Tibial nerve (tissue), 4 donors: ENCODE results near the gene USP53. TPM values are rescaled to one million over a fixed set of nuclear protein-coding genes. Genes with fewer than 3 reads are reported as not detected.
A peak's percentile ranks its signal among the peaks of the same experiment; 100 is the strongest.

Experiments
- DNase-seq, 2 donors: peaks; one replicate each; pipeline ENCODE4 v3.0.0-alpha.2; 2019; ENCODE audit warnings: low spot score in 2 of 2
- H3K27ac ChIP-seq, 4 donors: fragments of 200-600 bp; sonication (generic) in 3 of 4; one replicate each; pipeline ENCODE4 v1.5.1; 2017 to 2019; ENCODE audit warnings: mild to moderate bottlenecking in 1 of 4
- H3K27me3 ChIP-seq, 2 donors: fragments of 200-600 bp; sonication (generic) in 1 of 2; one replicate each; pipeline versions ENCODE4 v1.5.1 to v1.6.0; 2017 to 2019
- H3K36me3 ChIP-seq, 3 donors: fragments of 200-600 bp; sonication (generic); one replicate each; pipeline ENCODE4 v1.5.1; 2018 to 2019
- H3K4me1 ChIP-seq, 4 donors: fragments of 200-600 bp; sonication (generic) in 3 of 4; one replicate each; pipeline ENCODE4 v1.5.1; 2017 to 2019
- H3K4me3 ChIP-seq, 4 donors: fragments of 200-600 bp; sonication (generic) in 3 of 4; one replicate each; pipeline ENCODE4 v1.5.1; 2017 to 2019; ENCODE audit warnings: mild to moderate bottlenecking in 1 of 4, moderate library complexity in 1 of 4
- H3K9me3 ChIP-seq, 4 donors: fragments of 200-600 bp; sonication (generic) in 3 of 4; one replicate each; pipeline ENCODE4 v1.5.1; 2017 to 2019
- CTCF ChIP-seq, 5 experiments: fragments of 200-600 bp in 3 of 5; fragments of 450-650 bp in 2 of 5; sonication (generic) in 3 of 5; IDR thresholded peaks; one replicate each; pipeline ENCODE4 v1.5.1; 2016 to 2019; ENCODE audit warnings: antibody characterized with exemption in 5 of 5, mild to moderate bottlenecking in 3 of 5, moderate library complexity in 2 of 5
- EP300 ChIP-seq, 2 donors: sonication (generic); formaldehyde crosslinking; IDR thresholded peaks; one replicate each; pipeline ENCODE4 v1.6.1; 2017; ENCODE audit warnings: antibody characterized with exemption in 2 of 2, mild to moderate bottlenecking in 1 of 2
- POLR2A ChIP-seq, 2 donors: fragments of 450-650 bp; IDR thresholded peaks; one replicate each; pipeline ENCODE4 v1.6.1; 2017; ENCODE audit warnings: antibody characterized with exemption in 2 of 2, mild to moderate bottlenecking in 2 of 2, moderate library complexity in 2 of 2
- WGBS, 2 donors: methylation state at CpG; one replicate each; pipeline ENCODE4 v1.1.5; 2018; 5-methylcytosine and 5-hydroxymethylcytosine counted together
- total RNA-seq, 4 donors: library from RNA; depleted of rRNA; stranded (reverse); fragments of >200 nt; gene quantifications; one replicate each; pipeline ENCODE4 v1.1.0, GENCODE V29; 2016

The USP53 gene
- total RNA-seq, 4 donors from 2014 or later: 549 to 892 (median 654) TPM

GRCh38 chr4:119209077-119209476 lies 3.4 kb upstream of the USP53 start:
- DNase-seq: no peak
- Histone ChIP-seq H3K4me1 (peaks cover 0 to 62% (median 26%) of the 10 kb centered on the region in 4 donors), H3K27me3 (no peaks in the 10 kb centered on the region), H3K36me3 (no peaks in the 10 kb centered on the region), H3K9me3 (no peaks in the 10 kb centered on the region), H3K4me3 (no peak overlapping the region), H3K27ac (peak overlapping the region in 2 of 4 donors; percentile 94 to 99)
- TF ChIP-seq POLR2A (IDR thresholded peaks at IDR 0.05): no peak
- TF ChIP-seq EP300 (IDR thresholded peaks at IDR 0.05): peak in 1 of 2 donors; percentile 77
- TF ChIP-seq CTCF (IDR thresholded peaks at IDR 0.05): no peak

DNA sequence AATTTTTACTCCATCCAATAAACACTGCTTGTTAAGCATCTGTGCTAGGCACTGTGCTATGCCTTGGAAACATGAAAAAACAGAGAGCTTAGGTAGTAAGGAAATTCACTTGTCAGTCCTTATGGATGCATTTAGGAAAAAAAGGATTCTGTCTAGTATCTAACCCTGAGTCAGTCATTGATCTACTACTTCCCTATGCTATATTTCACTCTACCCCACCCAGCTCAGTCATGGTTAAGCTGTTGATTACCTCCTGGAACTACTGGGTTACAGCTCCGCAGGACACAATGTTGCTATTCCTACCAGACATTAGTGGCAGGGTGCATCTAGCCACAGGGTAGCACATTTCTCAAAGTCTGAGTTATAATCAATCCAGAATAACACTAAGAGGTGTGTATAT lies 2.9 kb upstream of the USP53 start:
- peak overlapping the region in 2 of 4 donors; percentile 94 to 99 for H3K27ac ChIP-seq
- no peaks in the 10 kb centered on the region for H3K9me3 ChIP-seq
- no peaks in the 10 kb centered on the region for H3K27me3 ChIP-seq
- no peak for DNase-seq
- no peaks in the 10 kb centered on the region for H3K36me3 ChIP-seq
- no peak for TF ChIP-seq POLR2A (IDR thresholded peaks at IDR 0.05)
- WGBS, 2 donors: 100% methylated on average over 1 of the region's 1 CpG
- no peak overlapping the region for H3K4me3 ChIP-seq
- H3K4me1 ChIP-seq: peaks cover 0 to 58% (median 24%) of the 10 kb centered on the region in 4 donors

- H3K36me3 ChIP-seq: peaks cover 0 to under 1% (median 0%) of the 10 kb centered on the region in 3 donors
- H3K27me3 ChIP-seq: no peaks in the 10 kb centered on the region
- 85 to 89% methylated on average over 4 of the region's 4 CpGs for WGBS, 2 donors
- H3K9me3 ChIP-seq: no peaks in the 10 kb centered on the region
- peak in 1 of 2 donors; percentile 19 for TF ChIP-seq EP300 (IDR thresholded peaks at IDR 0.05)
- no peak for TF ChIP-seq POLR2A (IDR thresholded peaks at IDR 0.05)
- TF ChIP-seq CTCF (IDR thresholded peaks at IDR 0.05): no peak
- no peak for DNase-seq
- H3K4me1 ChIP-seq: peaks cover 0 to 51% (median 19%) of the 10 kb centered on the region in 4 donors
- H3K4me3 ChIP-seq: peak overlapping the region in 1 of 4 donors; percentile 94
- H3K27ac ChIP-seq: peak overlapping the region in 3 of 4 donors; percentile 94 to 99 (median 95)
These were observed 1.7 kb upstream of the USP53 start for GRCh38 chr4:119210775-119211174.

GRCh38 chr4:119211867-119212233 lies 663 bp upstream of the USP53 start:
- Histone ChIP-seq H3K27ac (peak overlapping the region; percentile 91 to 99 (median 94)), H3K4me1 (peaks cover 0 to 41% (median 15%) of the 10 kb centered on the region in 4 donors), H3K36me3 (peaks cover 0 to 7% (median 0%) of the 10 kb centered on the region in 3 donors), H3K4me3 (peak overlapping the region; percentile 63 to 95 (median 93)), H3K9me3 (no peaks in the 10 kb centered on the region), H3K27me3 (no peaks in the 10 kb centered on the region)
- DNase-seq: no peak
- TF ChIP-seq POLR2A (IDR thresholded peaks at IDR 0.05) (no peak), CTCF (IDR thresholded peaks at IDR 0.05) (peak in 1 of 5 experiments; percentile 23)
- 1% methylated on average over 12 of the region's 12 CpGs for WGBS, 2 donors

- H3K27me3 ChIP-seq: no peaks in the 10 kb centered on the region
- peak; percentile 71 to 78 for DNase-seq
- no peaks in the 10 kb centered on the region for H3K9me3 ChIP-seq
- TF ChIP-seq CTCF (IDR thresholded peaks at IDR 0.05) (peak in 1 of 5 experiments; percentile 19), POLR2A (IDR thresholded peaks at IDR 0.05) (no peak), EP300 (IDR thresholded peaks at IDR 0.05) (peak in 1 of 2 donors; percentile 9)
- H3K4me3 ChIP-seq: peak overlapping the region; percentile 63 to 95 (median 93)
- peaks cover 0 to 40% (median 7%) of the 10 kb centered on the region in 4 donors for H3K4me1 ChIP-seq
- H3K27ac ChIP-seq: peak overlapping the region; percentile 91 to 99 (median 94)
- WGBS, 2 donors: 0 to 1% methylated on average over 23 to 24 of the region's 24 CpGs
- H3K36me3 ChIP-seq: peaks cover 0 to 19% (median 3%) of the 10 kb centered on the region in 3 donors
These were observed 572 bp downstream of the USP53 start for GRCh38 chr4:119212964-119213606.
